GM21447 (cell line): ENCODE data around the gene PLB1.

Experiments used
- ATAC-seq: cut with Tn5 transposase; IDR thresholded peaks from one replicate; pipeline ENCODE4 v1.9.1; 2021; ENCODE audit not compliant: unreplicated experiment

PLB1 gene

GRCh38 chr2:28623582-28624405, 127.9 kb downstream of the PLB1 start:
- ATAC-seq: no peak

- no peak for ATAC-seq
Observed at GRCh38 chr2:28624436-28624792, 128.6 kb downstream of the PLB1 start.

GRCh38 chr2:28624793-28625701, 129.2 kb downstream of the PLB1 start:
- ATAC-seq: peak; percentile 78

GRCh38 chr2:28626376-28626775, 130.5 kb downstream of the PLB1 start:
- no peak for ATAC-seq

- ATAC-seq: no peak
Observed at GRCh38 chr2:28626891-28627421, 131.1 kb downstream of the PLB1 start.

GRCh38 chr2:28627722-28628480, 132.0 kb downstream of the PLB1 start:
- no peak for ATAC-seq

- no peak for ATAC-seq
Observed at GRCh38 chr2:28628506-28628905, 132.6 kb downstream of the PLB1 start.

GRCh38 chr2:28628987-28629386, 133.1 kb downstream of the PLB1 start:
- ATAC-seq: no peak

- no peak for ATAC-seq
Observed at GRCh38 chr2:28629910-28630309, 134.1 kb downstream of the PLB1 start.

GRCh38 chr2:28630341-28630740, 134.5 kb downstream of the PLB1 start:
- ATAC-seq: no peak

- no peak for ATAC-seq
Observed at GRCh38 chr2:28631514-28632206, 135.8 kb downstream of the PLB1 start.

GRCh38 chr2:28632791-28633190, 136.9 kb downstream of the PLB1 start:
- ATAC-seq: no peak

- no peak for ATAC-seq
Observed at GRCh38 chr2:28633204-28633603, 137.3 kb downstream of the PLB1 start.

- ATAC-seq: no peak
Observed at GRCh38 chr2:28633746-28634145, 137.9 kb downstream of the PLB1 start.

GRCh38 chr2:28635191-28635611, 139.3 kb downstream of the PLB1 start:
- no peak for ATAC-seq

- no peak for ATAC-seq
Observed at GRCh38 chr2:28636491-28636890, 140.6 kb downstream of the PLB1 start.

GRCh38 chr2:28637066-28638047, 141.5 kb downstream of the PLB1 start:
- no peak for ATAC-seq

GRCh38 chr2:28638102-28638501, 142.2 kb downstream of the PLB1 start:
- no peak for ATAC-seq

GRCh38 chr2:28639092-28639691, 143.3 kb downstream of the PLB1 start:
- no peak for ATAC-seq
